ENCODE data around the gene MED27.

The MED27 gene

DNA sequence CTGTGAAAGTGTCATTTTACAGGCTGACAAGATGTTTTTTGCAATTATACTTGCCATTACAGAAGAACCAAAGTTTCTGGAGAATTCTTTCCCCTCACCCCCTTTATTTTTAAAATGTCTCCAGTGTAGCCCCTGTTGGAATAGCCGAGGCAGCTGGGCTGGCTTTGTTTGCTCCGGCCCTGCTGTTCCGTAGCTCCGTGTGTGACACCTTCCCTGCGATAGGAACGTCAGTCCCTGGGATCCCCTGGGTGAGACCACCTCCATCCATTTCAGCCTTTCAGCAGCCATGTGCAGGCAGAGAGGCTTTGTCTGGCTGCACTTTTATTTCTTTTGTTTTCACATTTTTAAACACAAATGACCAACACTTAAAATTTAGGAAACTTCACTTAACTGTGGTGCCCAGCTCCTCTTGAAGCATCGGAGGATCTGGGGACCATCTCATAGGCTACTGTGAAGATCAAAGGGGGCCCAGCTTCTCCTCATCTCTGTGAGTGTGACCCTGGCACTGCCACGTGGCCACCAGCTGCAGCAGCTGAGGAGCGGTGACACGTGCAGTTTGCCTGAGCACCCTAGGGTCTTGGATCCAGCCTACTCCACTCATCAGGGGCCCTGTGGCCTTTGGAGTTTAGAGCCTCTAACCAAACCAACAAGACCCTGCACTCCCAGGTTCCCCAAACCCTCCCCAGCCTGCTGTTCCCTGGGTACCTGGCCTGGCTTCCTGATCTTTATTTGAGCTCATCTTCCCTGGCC, 214.0 kb downstream of the MED27 start:
- no peaks in the 10 kb centered on the region for H3K4me1 ChIP-seq (ENCODE audit: control insufficient read depth in 1 of 2, insufficient read depth in 1 of 2, low read depth in 1 of 2, low read length in 1 of 2)
- H3K4me3 ChIP-seq (ENCODE audit: low read depth in 1 of 2, low read length in 1 of 2) = no peak overlapping the region
- TF ChIP-seq, protein P1, sequence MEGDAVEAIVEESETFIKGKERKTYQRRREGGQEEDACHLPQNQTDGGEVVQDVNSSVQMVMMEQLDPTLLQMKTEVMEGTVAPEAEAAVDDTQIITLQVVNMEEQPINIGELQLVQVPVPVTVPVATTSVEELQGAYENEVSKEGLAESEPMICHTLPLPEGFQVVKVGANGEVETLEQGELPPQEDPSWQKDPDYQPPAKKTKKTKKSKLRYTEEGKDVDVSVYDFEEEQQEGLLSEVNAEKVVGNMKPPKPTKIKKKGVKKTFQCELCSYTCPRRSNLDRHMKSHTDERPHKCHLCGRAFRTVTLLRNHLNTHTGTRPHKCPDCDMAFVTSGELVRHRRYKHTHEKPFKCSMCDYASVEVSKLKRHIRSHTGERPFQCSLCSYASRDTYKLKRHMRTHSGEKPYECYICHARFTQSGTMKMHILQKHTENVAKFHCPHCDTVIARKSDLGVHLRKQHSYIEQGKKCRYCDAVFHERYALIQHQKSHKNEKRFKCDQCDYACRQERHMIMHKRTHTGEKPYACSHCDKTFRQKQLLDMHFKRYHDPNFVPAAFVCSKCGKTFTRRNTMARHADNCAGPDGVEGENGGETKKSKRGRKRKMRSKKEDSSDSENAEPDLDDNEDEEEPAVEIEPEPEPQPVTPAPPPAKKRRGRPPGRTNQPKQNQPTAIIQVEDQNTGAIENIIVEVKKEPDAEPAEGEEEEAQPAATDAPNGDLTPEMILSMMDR (IDR thresholded peaks at IDR 0.05) = no peak
- no peaks in the 10 kb centered on the region for H3K9me3 ChIP-seq
- H3K27ac ChIP-seq = no peak overlapping the region
- no peaks in the 10 kb centered on the region for H3K27me3 ChIP-seq
- H3K36me3 ChIP-seq = peaks cover 15% of the 10 kb centered on the region

DNA sequence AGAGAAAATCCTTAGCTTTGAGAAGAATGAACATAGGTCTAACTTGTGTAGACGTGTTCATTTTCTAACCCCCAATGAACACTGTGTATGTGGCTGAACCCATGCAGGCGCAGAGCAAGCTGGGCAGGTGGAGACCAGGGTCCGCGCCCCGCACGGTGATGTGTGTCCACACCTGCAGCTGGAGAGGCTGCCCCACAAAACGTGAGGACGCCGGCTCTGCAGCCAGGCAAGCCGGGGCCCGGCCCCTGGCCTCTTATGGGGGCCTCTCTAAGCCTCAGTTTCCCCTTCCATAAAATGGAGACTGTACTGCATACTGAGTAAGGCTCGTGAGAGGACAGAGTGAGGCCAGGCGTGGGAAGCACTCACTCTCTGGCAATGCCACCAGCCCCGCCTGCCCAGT, 215.1 kb downstream of the MED27 start:
- H3K36me3 ChIP-seq = peaks cover 26% of the 10 kb centered on the region
- H3K27ac ChIP-seq = no peak overlapping the region
- no peaks in the 10 kb centered on the region for H3K4me1 ChIP-seq (ENCODE audit: control insufficient read depth in 1 of 2, insufficient read depth in 1 of 2, low read depth in 1 of 2, low read length in 1 of 2)
- TF ChIP-seq, protein P1 (IDR thresholded peaks at IDR 0.05) = no peak
- H3K4me3 ChIP-seq (ENCODE audit: low read depth in 1 of 2, low read length in 1 of 2) = no peak overlapping the region
- H3K9me3 ChIP-seq = no peaks in the 10 kb centered on the region
- H3K27me3 ChIP-seq = no peaks in the 10 kb centered on the region

DNA sequence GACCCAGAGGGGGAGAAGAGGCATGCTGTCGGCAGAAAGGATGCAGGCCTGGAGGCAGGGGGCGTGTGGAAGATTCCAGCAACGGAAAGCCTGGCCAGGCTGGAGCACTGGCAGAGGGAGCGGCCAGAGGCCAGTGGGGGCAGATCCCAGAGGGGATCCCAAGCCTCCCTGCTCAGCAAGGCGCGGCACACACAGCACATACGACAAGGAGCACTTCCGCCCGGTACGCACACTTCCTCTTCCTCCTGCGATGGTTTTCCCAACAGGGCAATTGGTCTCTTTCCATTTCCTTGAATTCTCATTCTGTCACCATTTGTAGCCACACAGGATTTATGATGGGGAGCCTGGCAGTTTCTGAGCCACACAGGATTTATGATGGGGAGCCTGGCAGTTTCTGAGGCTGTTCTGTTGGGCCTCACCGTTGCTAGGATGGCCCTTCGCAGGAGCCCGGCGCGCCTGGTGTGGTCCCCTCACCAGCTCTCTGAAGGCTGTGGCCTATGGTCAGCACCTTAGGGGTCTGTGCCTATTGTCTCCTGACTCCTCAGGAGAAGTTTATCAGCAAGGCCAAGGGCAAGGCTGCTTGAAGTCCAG, 216.3 kb downstream of the MED27 start:
- TF ChIP-seq, protein P1 (IDR thresholded peaks at IDR 0.05) = no peak
- H3K27ac ChIP-seq = no peak overlapping the region
- peaks cover 31% of the 10 kb centered on the region for H3K36me3 ChIP-seq
- H3K4me3 ChIP-seq (ENCODE audit: low read depth in 1 of 2, low read length in 1 of 2) = no peak overlapping the region
- no peaks in the 10 kb centered on the region for H3K27me3 ChIP-seq
- no peaks in the 10 kb centered on the region for H3K4me1 ChIP-seq (ENCODE audit: control insufficient read depth in 1 of 2, insufficient read depth in 1 of 2, low read depth in 1 of 2, low read length in 1 of 2)
- no peaks in the 10 kb centered on the region for H3K9me3 ChIP-seq

DNA sequence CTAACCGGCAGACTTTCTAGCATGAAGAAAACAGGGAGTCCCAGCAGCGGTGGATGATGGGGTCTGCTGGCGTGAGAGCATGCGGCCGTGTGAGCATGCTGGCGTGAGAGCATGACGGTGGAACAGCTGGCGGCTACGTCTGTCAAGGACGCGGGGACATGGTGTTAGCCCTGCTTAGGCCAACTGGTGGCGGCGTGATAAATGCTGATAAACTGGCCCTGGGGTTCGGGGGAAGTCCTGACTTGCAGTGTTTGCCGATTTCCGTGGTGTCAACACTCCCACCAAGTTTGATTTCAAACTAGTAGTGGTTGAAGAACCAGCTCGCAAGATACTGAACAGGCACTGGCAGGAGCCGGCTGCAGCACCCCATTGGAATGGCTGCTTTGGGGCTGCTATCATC, 217.4 kb downstream of the MED27 start:
- Histone ChIP-seq H3K27me3 (no peaks in the 10 kb centered on the region), H3K27ac (no peak overlapping the region), H3K4me1 (ENCODE audit: control insufficient read depth in 1 of 2, insufficient read depth in 1 of 2, low read depth in 1 of 2, low read length in 1 of 2) (no peaks in the 10 kb centered on the region), H3K4me3 (ENCODE audit: low read depth in 1 of 2, low read length in 1 of 2) (no peak overlapping the region), H3K36me3 (peaks cover 31% of the 10 kb centered on the region), H3K9me3 (no peaks in the 10 kb centered on the region)
- TF ChIP-seq, protein P1 (IDR thresholded peaks at IDR 0.05) = no peak

DNA sequence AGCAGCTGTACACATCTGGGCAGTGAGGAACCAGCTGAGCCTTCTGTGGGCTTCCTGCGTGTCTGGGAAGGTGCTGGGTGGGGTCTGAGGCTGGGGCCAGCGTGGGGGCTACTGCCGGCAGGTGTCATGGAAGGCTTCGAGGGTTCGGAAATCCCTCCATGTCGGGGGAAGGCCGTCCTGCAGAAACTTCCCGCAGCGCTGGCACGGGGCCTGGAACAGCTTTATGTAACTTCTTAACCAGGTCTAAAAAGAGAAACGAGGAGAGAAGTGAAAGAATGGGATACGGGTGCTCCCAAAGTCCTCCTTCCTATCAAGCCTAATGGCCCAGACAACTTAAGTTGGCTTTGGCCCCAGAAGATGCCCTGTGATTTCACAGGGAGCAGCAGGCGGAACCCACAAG, 219.2 kb downstream of the MED27 start:
- peaks cover 31% of the 10 kb centered on the region for H3K36me3 ChIP-seq
- H3K27me3 ChIP-seq = no peaks in the 10 kb centered on the region
- no peak overlapping the region for H3K4me3 ChIP-seq (ENCODE audit: low read depth in 1 of 2, low read length in 1 of 2)
- TF ChIP-seq, protein P1 (IDR thresholded peaks at IDR 0.05) = no peak
- no peaks in the 10 kb centered on the region for H3K9me3 ChIP-seq
- H3K27ac ChIP-seq = no peak overlapping the region
- H3K4me1 ChIP-seq (ENCODE audit: control insufficient read depth in 1 of 2, insufficient read depth in 1 of 2, low read depth in 1 of 2, low read length in 1 of 2) = no peaks in the 10 kb centered on the region
